ENCODE data around the gene ARID3A.

ARID3A gene

GRCh38 chr19:913080-913748 is 12.6 kb upstream of the ARID3A start, which contains the start of gene R3HDM4:
Gene R3HDM4, minus strand, starts transcription at chr19:913219. Its CDS starts 62 bp downstream, at chr19:913157.
- H3K4me1 ChIP-seq (ENCODE audit: control insufficient read depth, insufficient read depth, low read length) = peaks cover 2% of the 10 kb centered on the region
- H3K4me3 ChIP-seq (ENCODE audit: low read length) = peak within 1 kb of the TSS; percentile 84
- no peaks in the 10 kb centered on the region for H3K36me3 ChIP-seq (ENCODE audit: control insufficient read depth, insufficient read depth, low read length)
- H3K9me3 ChIP-seq (ENCODE audit: control insufficient read depth, insufficient read depth, low read length) = no peaks in the 10 kb centered on the region
- no peak within 1 kb of the TSS for H3K27ac ChIP-seq (ENCODE audit: low read length)
- peaks cover 6% of the 10 kb centered on the region for H3K27me3 ChIP-seq (ENCODE audit: control insufficient read depth, insufficient read depth, low read length)
- no peak for DNase-seq (ENCODE audit: low read depth, low spot score)
- no CpG with 5 or more reads among the region's 76 CpGs for WGBS (ENCODE audit: insufficient coverage, insufficient read length)

DNA sequence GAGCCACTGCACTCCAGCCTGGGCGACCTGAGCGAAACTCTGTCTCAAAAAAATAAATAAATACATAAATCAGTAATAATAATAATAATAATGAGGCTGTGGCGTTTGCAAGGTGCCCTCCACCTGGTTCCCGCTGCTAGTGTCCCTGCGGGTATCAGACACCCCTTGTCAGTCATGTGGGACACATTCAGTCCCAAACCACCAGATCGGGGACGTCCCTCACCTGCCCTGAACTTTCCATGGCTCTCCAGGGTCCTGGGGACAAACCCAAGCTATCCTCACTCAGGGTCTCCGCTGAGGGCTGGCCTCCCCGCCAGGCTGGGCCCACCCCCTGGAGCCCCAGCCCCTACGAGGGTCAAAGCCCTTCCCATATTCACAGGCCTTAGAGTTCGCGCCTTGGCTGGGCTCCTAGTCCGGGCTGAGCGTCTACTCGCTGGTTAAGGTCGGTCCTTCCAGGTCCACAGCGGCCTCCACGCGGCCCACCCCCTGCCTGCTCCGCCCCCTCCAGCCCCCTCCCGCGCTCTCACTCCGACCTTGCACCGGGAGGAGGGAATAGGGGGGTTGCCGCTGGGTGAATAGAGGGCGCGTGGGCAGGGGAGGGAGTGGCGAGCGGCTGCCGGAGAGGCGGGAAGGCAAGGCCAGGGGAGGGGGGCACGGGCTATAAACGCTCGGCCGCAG is 9.1 kb upstream of the ARID3A start:
- peaks cover 28% of the 10 kb centered on the region for H3K27me3 ChIP-seq (ENCODE audit: control insufficient read depth, insufficient read depth, low read length)
- H3K27ac ChIP-seq (ENCODE audit: low read length) = no peak overlapping the region
- H3K9me3 ChIP-seq (ENCODE audit: control insufficient read depth, insufficient read depth, low read length) = no peaks in the 10 kb centered on the region
- no peak for DNase-seq (ENCODE audit: low read depth, low spot score)
- WGBS (ENCODE audit: insufficient coverage, insufficient read length) = no CpG with 5 or more reads among the region's 35 CpGs
- peaks cover 2% of the 10 kb centered on the region; the same call in 1 of the 2 replicates for H3K36me3 ChIP-seq (ENCODE audit: control insufficient read depth, insufficient read depth, low read length)
- H3K4me3 ChIP-seq (ENCODE audit: low read length) = peak overlapping the region; percentile 45; the same call in 1 of the 2 replicates
- peaks cover 4% of the 10 kb centered on the region for H3K4me1 ChIP-seq (ENCODE audit: control insufficient read depth, insufficient read depth, low read length)

DNA sequence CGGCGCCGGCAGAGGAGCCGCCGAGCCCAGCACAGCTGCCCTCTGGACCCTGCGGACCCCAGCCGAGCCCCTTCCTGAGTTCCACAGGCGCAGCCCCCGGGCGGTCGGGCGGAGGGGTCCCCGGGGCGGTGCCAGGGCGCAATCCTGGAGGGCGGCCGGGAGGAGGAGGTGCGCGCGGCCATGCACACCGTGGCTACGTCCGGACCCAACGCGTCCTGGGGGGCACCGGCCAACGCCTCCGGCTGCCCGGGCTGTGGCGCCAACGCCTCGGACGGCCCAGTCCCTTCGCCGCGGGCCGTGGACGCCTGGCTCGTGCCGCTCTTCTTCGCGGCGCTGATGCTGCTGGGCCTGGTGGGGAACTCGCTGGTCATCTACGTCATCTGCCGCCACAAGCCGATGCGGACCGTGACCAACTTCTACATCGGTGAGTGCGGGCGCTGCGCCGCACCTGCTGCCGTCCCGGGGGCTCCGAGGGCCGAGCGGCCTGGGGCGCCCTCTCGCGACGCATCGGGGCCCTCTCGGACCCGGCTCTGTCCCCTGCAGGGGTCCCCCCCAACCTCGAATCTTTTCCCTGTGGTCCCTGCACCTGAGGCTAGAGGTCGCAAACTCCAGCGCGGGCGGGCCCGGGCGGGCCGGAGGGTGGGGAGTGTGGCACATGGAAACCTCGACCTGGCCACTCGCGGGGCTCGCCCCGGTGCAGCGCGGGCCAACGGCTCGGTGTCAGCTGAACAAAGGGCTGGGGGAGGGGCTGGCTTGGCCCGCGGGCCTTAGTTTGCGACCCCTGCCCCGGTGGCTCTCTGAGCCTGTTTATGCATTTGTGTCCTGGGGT is 8.3 kb upstream of the ARID3A start, which contains the start of gene KISS1R:
TSS of gene KISS1R (plus strand) at position 11 of the 829 bp plus-strand sequence. CDS start at position 181, 170 bp downstream.
- peaks cover 4% of the 10 kb centered on the region for H3K4me1 ChIP-seq (ENCODE audit: control insufficient read depth, insufficient read depth, low read length)
- DNase-seq (ENCODE audit: low read depth, low spot score) = no peak
- H3K27ac ChIP-seq (ENCODE audit: low read length) = no peak within 1 kb of the TSS
- H3K9me3 ChIP-seq (ENCODE audit: control insufficient read depth, insufficient read depth, low read length) = no peaks in the 10 kb centered on the region
- peaks cover 2% of the 10 kb centered on the region; the same call in 1 of the 2 replicates for H3K36me3 ChIP-seq (ENCODE audit: control insufficient read depth, insufficient read depth, low read length)
- H3K27me3 ChIP-seq (ENCODE audit: control insufficient read depth, insufficient read depth, low read length) = peaks cover 28% of the 10 kb centered on the region
- peak within 1 kb of the TSS; percentile 45; the same call in 1 of the 2 replicates for H3K4me3 ChIP-seq (ENCODE audit: low read length)
- no CpG with 5 or more reads among the region's 87 CpGs for WGBS (ENCODE audit: insufficient coverage, insufficient read length)

GRCh38 chr19:918152-918437 is 7.7 kb upstream of the ARID3A start:
- Histone ChIP-seq H3K27ac (ENCODE audit: low read length) (no peak overlapping the region), H3K36me3 (ENCODE audit: control insufficient read depth, insufficient read depth, low read length) (peaks cover 2% of the 10 kb centered on the region; the same call in 1 of the 2 replicates), H3K4me1 (ENCODE audit: control insufficient read depth, insufficient read depth, low read length) (peaks cover 4% of the 10 kb centered on the region), H3K27me3 (ENCODE audit: control insufficient read depth, insufficient read depth, low read length) (peaks cover 28% of the 10 kb centered on the region), H3K9me3 (ENCODE audit: control insufficient read depth, insufficient read depth, low read length) (no peaks in the 10 kb centered on the region), H3K4me3 (ENCODE audit: low read length) (peak overlapping the region; percentile 45; the same call in 1 of the 2 replicates)
- WGBS (ENCODE audit: insufficient coverage, insufficient read length) = no CpG with 5 or more reads among the region's 12 CpGs
- no peak for DNase-seq (ENCODE audit: low read depth, low spot score)

- no peaks in the 10 kb centered on the region for H3K9me3 ChIP-seq (ENCODE audit: control insufficient read depth, insufficient read depth, low read length)
- H3K4me1 ChIP-seq (ENCODE audit: control insufficient read depth, insufficient read depth, low read length) = peaks cover 4% of the 10 kb centered on the region
- WGBS (ENCODE audit: insufficient coverage, insufficient read length) = no CpG with 5 or more reads among the region's 58 CpGs
- no peak overlapping the region for H3K27ac ChIP-seq (ENCODE audit: low read length)
- peak overlapping the region; percentile 40; the same call in 1 of the 2 replicates for H3K4me3 ChIP-seq (ENCODE audit: low read length)
- peaks cover 2% of the 10 kb centered on the region; the same call in 1 of the 2 replicates for H3K36me3 ChIP-seq (ENCODE audit: control insufficient read depth, insufficient read depth, low read length)
- H3K27me3 ChIP-seq (ENCODE audit: control insufficient read depth, insufficient read depth, low read length) = peaks cover 28% of the 10 kb centered on the region
- no peak for DNase-seq (ENCODE audit: low read depth, low spot score)
Measured at GRCh38 chr19:918481-919198, 7.2 kb upstream of the ARID3A start.

DNA sequence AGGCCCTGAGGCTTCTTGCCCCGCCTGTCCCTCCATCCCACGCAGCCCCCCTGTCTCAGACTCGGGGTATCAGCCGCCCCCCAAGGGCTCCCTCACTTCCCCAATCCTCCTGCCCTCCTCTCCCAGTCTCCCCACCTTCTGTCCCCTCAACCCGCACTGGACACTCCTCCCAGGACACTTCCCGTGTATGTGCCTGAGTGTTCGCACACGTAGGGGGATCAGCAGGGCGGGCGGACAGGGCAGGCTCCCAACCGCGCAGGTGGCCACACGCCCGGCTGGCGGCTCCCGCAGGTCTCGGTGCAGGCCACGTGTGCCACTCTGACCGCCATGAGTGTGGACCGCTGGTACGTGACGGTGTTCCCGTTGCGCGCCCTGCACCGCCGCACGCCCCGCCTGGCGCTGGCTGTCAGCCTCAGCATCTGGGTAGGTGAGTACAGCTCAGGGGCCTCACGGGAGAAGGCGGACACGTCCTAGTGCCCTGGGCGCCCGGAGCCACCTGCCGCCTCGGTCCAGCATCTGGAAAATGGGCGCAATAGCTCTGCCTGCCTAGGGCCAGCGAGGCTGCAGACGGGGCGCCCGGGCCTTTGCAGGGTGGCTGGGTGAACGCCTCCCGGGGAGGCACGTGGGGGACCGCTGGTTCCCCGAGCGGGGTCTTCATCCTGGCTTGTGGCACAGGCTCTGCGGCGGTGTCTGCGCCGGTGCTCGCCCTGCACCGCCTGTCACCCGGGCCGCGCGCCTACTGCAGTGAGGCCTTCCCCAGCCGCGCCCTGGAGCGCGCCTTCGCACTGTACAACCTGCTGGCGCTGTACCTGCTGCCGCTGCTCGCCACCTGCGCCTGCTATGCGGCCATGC is 6.4 kb upstream of the ARID3A start:
- no peak overlapping the region for H3K27ac ChIP-seq (ENCODE audit: low read length)
- H3K27me3 ChIP-seq (ENCODE audit: control insufficient read depth, insufficient read depth, low read length) = peaks cover 28% of the 10 kb centered on the region
- H3K36me3 ChIP-seq (ENCODE audit: control insufficient read depth, insufficient read depth, low read length) = peaks cover 2% of the 10 kb centered on the region; the same call in 1 of the 2 replicates
- peaks cover 4% of the 10 kb centered on the region; the same call in 1 of the 2 replicates for H3K4me1 ChIP-seq (ENCODE audit: control insufficient read depth, insufficient read depth, low read length)
- no peaks in the 10 kb centered on the region for H3K9me3 ChIP-seq (ENCODE audit: control insufficient read depth, insufficient read depth, low read length)
- DNase-seq (ENCODE audit: low read depth, low spot score) = no peak
- no CpG with 5 or more reads among the region's 68 CpGs for WGBS (ENCODE audit: insufficient coverage, insufficient read length)
- peak overlapping the region; percentile 13; the same call in 1 of the 2 replicates for H3K4me3 ChIP-seq (ENCODE audit: low read length)

- WGBS (ENCODE audit: insufficient coverage, insufficient read length) = no CpG with 5 or more reads among the region's 84 CpGs
- H3K36me3 ChIP-seq (ENCODE audit: control insufficient read depth, insufficient read depth, low read length) = peaks cover 2% of the 10 kb centered on the region; the same call in 1 of the 2 replicates
- H3K27ac ChIP-seq (ENCODE audit: low read length) = no peak overlapping the region
- peaks cover 26% of the 10 kb centered on the region for H3K27me3 ChIP-seq (ENCODE audit: control insufficient read depth, insufficient read depth, low read length)
- peaks cover 4% of the 10 kb centered on the region; the same call in 1 of the 2 replicates for H3K4me1 ChIP-seq (ENCODE audit: control insufficient read depth, insufficient read depth, low read length)
- no peak for DNase-seq (ENCODE audit: low read depth, low spot score)
- peak overlapping the region; percentile 5; the same call in 1 of the 2 replicates for H3K4me3 ChIP-seq (ENCODE audit: low read length)
- H3K9me3 ChIP-seq (ENCODE audit: control insufficient read depth, insufficient read depth, low read length) = no peaks in the 10 kb centered on the region
Measured at GRCh38 chr19:920051-920864, 5.6 kb upstream of the ARID3A start.

DNA sequence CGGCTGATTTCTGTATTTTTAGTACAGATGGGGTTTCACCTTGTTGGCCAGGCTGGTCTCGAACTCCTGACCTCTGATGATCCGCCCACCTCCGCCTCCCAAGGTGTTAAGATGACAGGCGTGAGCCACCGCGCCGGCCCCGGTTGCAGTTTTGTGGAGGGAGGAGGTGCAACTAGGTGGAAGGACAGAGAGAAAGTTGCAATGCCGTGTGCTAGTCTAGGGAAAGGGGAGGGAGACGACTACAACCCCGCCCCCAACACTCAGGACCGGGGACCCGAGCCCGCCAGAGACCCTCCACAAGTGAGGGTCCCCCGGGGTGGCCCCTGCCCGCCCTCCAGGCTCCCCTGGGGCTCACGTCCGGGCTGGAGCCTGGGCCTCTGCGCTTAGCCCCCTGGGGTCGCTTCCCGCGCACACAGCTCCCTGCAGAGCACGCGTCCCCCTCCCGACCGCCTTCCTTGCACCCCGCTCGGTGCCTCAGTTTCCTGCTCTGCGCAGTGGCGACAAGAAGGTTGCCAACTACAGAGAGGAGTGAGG is 1.2 kb upstream of the ARID3A start:
- H3K27ac ChIP-seq (ENCODE audit: low read length) = no peak overlapping the region
- peaks cover 1% of the 10 kb centered on the region; the same call in 1 of the 2 replicates for H3K36me3 ChIP-seq (ENCODE audit: control insufficient read depth, insufficient read depth, low read length)
- peaks cover 15% of the 10 kb centered on the region for H3K27me3 ChIP-seq (ENCODE audit: control insufficient read depth, insufficient read depth, low read length)
- no peaks in the 10 kb centered on the region for H3K9me3 ChIP-seq (ENCODE audit: control insufficient read depth, insufficient read depth, low read length)
- H3K4me3 ChIP-seq (ENCODE audit: low read length) = peak overlapping the region; percentile 98
- peaks cover 3% of the 10 kb centered on the region; the same call in 1 of the 2 replicates for H3K4me1 ChIP-seq (ENCODE audit: control insufficient read depth, insufficient read depth, low read length)
- WGBS (ENCODE audit: insufficient coverage, insufficient read length) = no CpG with 5 or more reads among the region's 31 CpGs
- no peak for DNase-seq (ENCODE audit: low read depth, low spot score)

Measured in iPS DF 6.9 (cell line).